GM12878 (cell line): ENCODE data around the gene PGGT1B. TPM values are rescaled to one million over a fixed set of nuclear protein-coding genes. Genes with fewer than 3 reads are reported as not detected.

Source experiments
- ATAC-seq: fragments of 200-7000 bp; cut with Tn5 transposase; 3 replicates; pipeline ENCODE4 v1.9.1; 2020; ENCODE audit warnings: mild to moderate bottlenecking, moderate library complexity
- BruUV-seq: library from RNA; stranded (reverse); fragments of 400-500 nt; replicated peaks from 2 replicates; lab custom pipeline; 2021; lab: Mats Ljungman, UMichigan
- CTCF ChIA-PET: fragments of 300-600 bp; sonication (Branson Sonifier 250); formaldehyde crosslinking; extraction: SDS; loops from one replicate; lab custom pipeline; 2021; ENCODE audit warnings: inconsistent platforms; lab: Yijun Ruan, JAX
- POLR2A ChIA-PET: fragments of 350-600 bp; formaldehyde crosslinking; extraction: SDS; loops from one replicate; lab custom pipeline; 2021; ENCODE audit warnings: inconsistent platforms; lab: Charles Lee
- RAD21 ChIA-PET: fragments of 300-600 bp; sonication (Branson Sonifier 250); formaldehyde crosslinking; loops from one replicate; lab custom pipeline; 2023; ENCODE audit warnings: antibody characterized with exemption; ENCODE audit not compliant: unreplicated experiment; lab: Charles Lee
- SMC1A ChIA-PET: fragments of 300-600 bp; sonication (Branson Sonifier 250); formaldehyde crosslinking; loops from one replicate; lab custom pipeline; 2023; ENCODE audit not compliant: unreplicated experiment, uncharacterized antibody; lab: Charles Lee
- DNase-seq: peaks from one replicate; pipeline ENCODE4 v3.0.0-alpha.2; 2011; ENCODE audit warnings: low read depth, low spot score
- FAIRE-seq: peaks from 3 replicates; lab custom pipeline; 2011; peaks lifted over from hg19 to GRCh38; lab: Jason Lieb, UNC
- H2AFZ ChIP-seq: 2 replicates; pipeline ENCODE4 v1.6.0; 2011; ENCODE audit warnings: low read depth, low read length, control low read depth; ENCODE audit not compliant: control insufficient read depth
- H3K27ac ChIP-seq: 2 replicates; pipeline ENCODE4 v1.5.1; 2011; ENCODE audit warnings: control low read depth; ENCODE audit not compliant: control insufficient read depth, insufficient read depth
- H3K27me3 ChIP-seq, 2 experiments: replicated peaks in 1 of 2; 2 replicates each; pipeline versions ENCODE4 v1.6.0 to v1.6.1; 2011; ENCODE audit warnings: low read length in 1 of 2; ENCODE audit not compliant: control insufficient read depth in 2 of 2, insufficient read depth in 2 of 2
- H3K36me3 ChIP-seq, 2 experiments: 2 replicates each; pipeline ENCODE4 v1.5.1; 2011; ENCODE audit warnings: low read length in 1 of 2; ENCODE audit not compliant: control insufficient read depth in 2 of 2, insufficient read depth in 2 of 2
- H3K4me1 ChIP-seq: 2 replicates; pipeline ENCODE4 v1.6.1; 2011; ENCODE audit warnings: mild to moderate bottlenecking, low read length, moderate library complexity, mixed read lengths; ENCODE audit not compliant: control insufficient read depth, insufficient read depth
- H3K4me2 ChIP-seq: 2 replicates; pipeline ENCODE4 v1.6.0; 2011; ENCODE audit warnings: control low read depth; ENCODE audit not compliant: control insufficient read depth, insufficient read depth
- H3K4me3 ChIP-seq: fragments of 200-600 bp; sonication (generic); 2 replicates; pipeline ENCODE4 v1.5.1; 2016
- H3K79me2 ChIP-seq: 2 replicates; pipeline ENCODE4 v1.6.0; 2011; ENCODE audit warnings: low read length; ENCODE audit not compliant: control insufficient read depth, insufficient read depth
- H3K9ac ChIP-seq: 2 replicates; pipeline ENCODE4 v1.8.0; 2011; ENCODE audit warnings: low read length, control low read depth, mixed read lengths; ENCODE audit not compliant: control insufficient read depth, insufficient read depth
- H3K9me3 ChIP-seq: replicated peaks from 3 replicates; pipeline ENCODE4 v1.5.1; 2011; ENCODE audit warnings: mild to moderate bottlenecking, low read length; ENCODE audit not compliant: control insufficient read depth, insufficient read depth
- H4K20me1 ChIP-seq: 2 replicates; pipeline ENCODE4 v1.6.0; 2011; ENCODE audit not compliant: control insufficient read depth, insufficient read depth
- ATF7 ChIP-seq: fragments of 450-650 bp; IDR thresholded peaks from 2 replicates; pipeline ENCODE4 v1.6.1; 2016; ENCODE audit warnings: low read depth, mild to moderate bottlenecking
- MTA3 ChIP-seq: IDR thresholded peaks from 2 replicates; pipeline ENCODE4 v1.6.1; 2012; ENCODE audit warnings: low read length, inconsistent platforms, borderline replicate concordance
- NBN ChIP-seq: fragments of 450-650 bp; IDR thresholded peaks from 2 replicates; pipeline ENCODE4 v1.6.1; 2016
- NRF1 ChIP-seq: conservative IDR thresholded peaks from 2 replicates; pipeline ENCODE4 v1.6.1; 2011; ENCODE audit warnings: mild to moderate bottlenecking, low read depth, low read length, improper control_type of control experiment
- SREBF1 ChIP-seq: IDR thresholded peaks from 2 replicates; pipeline ENCODE4 v1.6.1; 2012; ENCODE audit warnings: mild to moderate bottlenecking, low read length
- SRF ChIP-seq, 2 experiments: IDR thresholded peaks; 2 replicates each; pipeline ENCODE4 v1.6.1; 2011; ENCODE audit warnings: low read depth in 2 of 2, low read length in 2 of 2, mild to moderate bottlenecking in 1 of 2, moderate library complexity in 1 of 2
- STAT1 ChIP-seq: fragments of 450-650 bp; conservative IDR thresholded peaks from 2 replicates; pipeline ENCODE4 v1.6.1; 2014; ENCODE audit warnings: antibody characterized with exemption, mild to moderate bottlenecking
- SUZ12 ChIP-seq: fragments of 200-600 bp; sonication (generic); IDR thresholded peaks from one replicate; pipeline ENCODE4 v1.6.1; 2018; ENCODE audit warnings: antibody characterized with exemption, mild to moderate bottlenecking; ENCODE audit not compliant: unreplicated experiment
- WGBS: methylation state at CpG from one replicate; pipeline ENCODE4 v1.1.6; 2016; ENCODE audit warnings: low lambda C conversion rate; ENCODE audit not compliant: insufficient replicate concordance, insufficient coverage; ENCODE audit errors: missing lambda C conversion rate; 5-methylcytosine and 5-hydroxymethylcytosine counted together
- in situ Hi-C: fragments of 300-500 bp; cut with MboI; formaldehyde crosslinking; loops from 9 replicates; pipeline ENCODE4 v1.14.3; 2018; ENCODE audit warnings: mixed read lengths
- intact Hi-C: fragments of 100-400 bp; cut with micrococcal nuclease; formaldehyde crosslinking; loops from one replicate; pipeline ENCODE4 v1.14.2; 2022; ENCODE audit not compliant: unreplicated experiment
- polyA plus RNA-seq, 11 experiments: library from polyadenylated mRNA; depleted of rRNA in 4 of 11; unstranded in 6 of 11; stranded (reverse) in 5 of 11; fragments of >200 nt; fragmentation: Nextera tagmentation in 4 of 11; fragmentation: Illumina TruSeq in 1 of 11; extraction: Ambion mirVana in 4 of 11; extraction: Trizol in 1 of 11; gene quantifications; 1 replicate in 1 of 11; 2 replicates in 10 of 11; pipeline versions ENCODE4 v1.2.1 to v1.2.3, GENCODE V29; 2011 to 2016; ENCODE audit warnings: inconsistent platforms in 2 of 11, missing spikeins in 2 of 11, low read depth in 1 of 11
- total RNA-seq, 4 experiments: library from RNA; depleted of rRNA in 3 of 4; stranded (reverse); fragments of >200 nt in 3 of 4; fragmentation: Illumina TruSeq in 1 of 4; extraction: Trizol in 1 of 4; gene quantifications; 2 replicates each; pipeline versions ENCODE4 v1.2.1 to v1.2.3, GENCODE V29; 2013 to 2021
- TF ChIP-seq, protein P1 (sequence below): IDR thresholded peaks from 2 replicates; pipeline ENCODE4 v1.6.1; 2012; ENCODE audit warnings: low read depth, low read length, improper control_type of control experiment
- TF ChIP-seq, protein P2 (sequence below): fragments of 450-650 bp; IDR thresholded peaks from 2 replicates; pipeline ENCODE4 v1.6.1; 2017; ENCODE audit warnings: mild to moderate bottlenecking
- TF ChIP-seq, protein P3 (sequence below): fragments of 450-650 bp; IDR thresholded peaks from 2 replicates; pipeline ENCODE4 v1.6.1; 2018; ENCODE audit warnings: borderline replicate concordance, mild to moderate bottlenecking; ENCODE audit not compliant: partially characterized antibody

Gene PGGT1B
- total and polyA plus RNA-seq, 10 of the 15 experiments (the other 5 are each of a cell fraction or from before 2014, with no cell fraction given), result 5.0 to 38.4 (median 13.9) TPM

DNA sequence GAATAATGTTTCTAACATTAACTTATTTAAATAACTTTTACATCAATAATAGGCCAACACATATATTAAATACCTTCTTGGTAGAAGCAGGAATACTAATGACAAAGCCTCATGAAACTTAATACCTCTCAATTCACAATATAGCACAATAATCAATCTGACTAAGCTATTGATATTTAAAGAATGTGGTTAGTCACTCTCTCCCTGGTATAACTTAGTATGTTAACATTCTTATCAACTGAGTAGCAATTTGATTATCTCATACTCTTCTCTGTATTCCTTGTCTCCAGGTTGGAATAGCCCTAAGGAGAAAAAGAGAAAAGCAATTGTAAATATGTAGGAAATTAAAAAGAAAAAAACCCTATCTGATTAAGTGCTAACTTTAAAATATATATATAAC, 4.9 kb upstream of the PGGT1B start:
- no peak for FAIRE-seq
- no TSS peak for BruUV-seq
- no peak for DNase-seq
- H3K4me3 ChIP-seq, result no peak overlapping the region
- TF ChIP-seq MTA3 (no peak), SRF (IDR thresholded peaks at IDR 0.05; ENCODE audit: low read depth in 2 of 2, low read length in 2 of 2) (no peak), NBN (no peak)
- TF ChIP-seq, protein P1, sequence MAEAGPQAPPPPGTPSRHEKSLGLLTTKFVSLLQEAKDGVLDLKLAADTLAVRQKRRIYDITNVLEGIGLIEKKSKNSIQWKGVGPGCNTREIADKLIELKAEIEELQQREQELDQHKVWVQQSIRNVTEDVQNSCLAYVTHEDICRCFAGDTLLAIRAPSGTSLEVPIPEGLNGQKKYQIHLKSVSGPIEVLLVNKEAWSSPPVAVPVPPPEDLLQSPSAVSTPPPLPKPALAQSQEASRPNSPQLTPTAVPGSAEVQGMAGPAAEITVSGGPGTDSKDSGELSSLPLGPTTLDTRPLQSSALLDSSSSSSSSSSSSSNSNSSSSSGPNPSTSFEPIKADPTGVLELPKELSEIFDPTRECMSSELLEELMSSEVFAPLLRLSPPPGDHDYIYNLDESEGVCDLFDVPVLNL, result no peak
- POLR2A ChIA-PET, result no interaction called here
- H4K20me1 ChIP-seq, result no peaks in the 10 kb centered on the region
- H3K27ac ChIP-seq, result no peak overlapping the region
- no peaks in the 10 kb centered on the region for H3K36me3 ChIP-seq
- intact Hi-C loops, result no loop called here
- no peaks in the 10 kb centered on the region; the same call in 1 of the 2 replicates for H3K4me1 ChIP-seq
- H3K79me2 ChIP-seq, result peaks cover under 1% of the 10 kb centered on the region
- CTCF ChIA-PET, result no interaction called here
- H3K27me3 ChIP-seq, result no peaks in the 10 kb centered on the region
- RAD21 ChIA-PET, result no interaction called here
- H2AFZ ChIP-seq, result no peak overlapping the region
- no peak for ATAC-seq
- SMC1A ChIA-PET, result no interaction called here
- no peaks in the 10 kb centered on the region for H3K9me3 ChIP-seq
- no peak overlapping the region for H3K9ac ChIP-seq
- no peak overlapping the region for H3K4me2 ChIP-seq
- in situ Hi-C loops, result no loop called here

DNA sequence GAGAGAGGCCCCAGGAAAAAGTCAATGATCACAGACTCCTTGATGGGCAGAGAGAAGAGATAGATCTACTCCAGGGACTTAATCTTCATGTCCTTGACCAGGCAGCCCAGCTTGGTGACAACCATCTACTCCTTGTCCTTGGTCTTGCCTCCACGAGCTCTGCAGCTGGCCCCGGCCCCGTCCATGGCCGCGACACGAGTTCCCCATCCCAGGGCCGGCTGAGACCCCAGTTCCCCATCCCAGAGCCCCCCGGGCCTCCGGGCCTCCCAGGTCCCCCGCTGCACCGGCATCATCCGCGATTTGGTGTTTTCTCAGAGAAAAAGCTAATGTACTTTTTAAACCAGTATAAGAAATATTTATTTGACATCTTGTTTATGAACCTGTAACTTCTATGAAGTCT, 2.5 kb upstream of the PGGT1B start:
- no peak for ATAC-seq
- Histone ChIP-seq H3K4me1 (no peaks in the 10 kb centered on the region; the same call in 1 of the 2 replicates), H3K9ac (no peak overlapping the region), H3K36me3 (no peaks in the 10 kb centered on the region), H3K9me3 (no peaks in the 10 kb centered on the region), H3K27me3 (no peaks in the 10 kb centered on the region), H3K4me3 (no peak overlapping the region), H3K27ac (no peak overlapping the region), H4K20me1 (no peaks in the 10 kb centered on the region), H2AFZ (no peak overlapping the region), H3K79me2 (peaks cover 25% of the 10 kb centered on the region), H3K4me2 (no peak overlapping the region)
- intact Hi-C loops (no loop called here), in situ Hi-C loops (no loop called here)
- DNase-seq, result no peak
- TF ChIP-seq, protein P2, sequence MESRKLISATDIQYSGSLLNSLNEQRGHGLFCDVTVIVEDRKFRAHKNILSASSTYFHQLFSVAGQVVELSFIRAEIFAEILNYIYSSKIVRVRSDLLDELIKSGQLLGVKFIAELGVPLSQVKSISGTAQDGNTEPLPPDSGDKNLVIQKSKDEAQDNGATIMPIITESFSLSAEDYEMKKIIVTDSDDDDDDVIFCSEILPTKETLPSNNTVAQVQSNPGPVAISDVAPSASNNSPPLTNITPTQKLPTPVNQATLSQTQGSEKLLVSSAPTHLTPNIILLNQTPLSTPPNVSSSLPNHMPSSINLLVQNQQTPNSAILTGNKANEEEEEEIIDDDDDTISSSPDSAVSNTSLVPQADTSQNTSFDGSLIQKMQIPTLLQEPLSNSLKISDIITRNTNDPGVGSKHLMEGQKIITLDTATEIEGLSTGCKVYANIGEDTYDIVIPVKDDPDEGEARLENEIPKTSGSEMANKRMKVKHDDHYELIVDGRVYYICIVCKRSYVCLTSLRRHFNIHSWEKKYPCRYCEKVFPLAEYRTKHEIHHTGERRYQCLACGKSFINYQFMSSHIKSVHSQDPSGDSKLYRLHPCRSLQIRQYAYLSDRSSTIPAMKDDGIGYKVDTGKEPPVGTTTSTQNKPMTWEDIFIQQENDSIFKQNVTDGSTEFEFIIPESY, result no peak
- TF ChIP-seq STAT1 (no peak), SREBF1 (no peak), SUZ12 (no peak), ATF7 (no peak), NRF1 (no peak)
- TF ChIP-seq, protein P3, sequence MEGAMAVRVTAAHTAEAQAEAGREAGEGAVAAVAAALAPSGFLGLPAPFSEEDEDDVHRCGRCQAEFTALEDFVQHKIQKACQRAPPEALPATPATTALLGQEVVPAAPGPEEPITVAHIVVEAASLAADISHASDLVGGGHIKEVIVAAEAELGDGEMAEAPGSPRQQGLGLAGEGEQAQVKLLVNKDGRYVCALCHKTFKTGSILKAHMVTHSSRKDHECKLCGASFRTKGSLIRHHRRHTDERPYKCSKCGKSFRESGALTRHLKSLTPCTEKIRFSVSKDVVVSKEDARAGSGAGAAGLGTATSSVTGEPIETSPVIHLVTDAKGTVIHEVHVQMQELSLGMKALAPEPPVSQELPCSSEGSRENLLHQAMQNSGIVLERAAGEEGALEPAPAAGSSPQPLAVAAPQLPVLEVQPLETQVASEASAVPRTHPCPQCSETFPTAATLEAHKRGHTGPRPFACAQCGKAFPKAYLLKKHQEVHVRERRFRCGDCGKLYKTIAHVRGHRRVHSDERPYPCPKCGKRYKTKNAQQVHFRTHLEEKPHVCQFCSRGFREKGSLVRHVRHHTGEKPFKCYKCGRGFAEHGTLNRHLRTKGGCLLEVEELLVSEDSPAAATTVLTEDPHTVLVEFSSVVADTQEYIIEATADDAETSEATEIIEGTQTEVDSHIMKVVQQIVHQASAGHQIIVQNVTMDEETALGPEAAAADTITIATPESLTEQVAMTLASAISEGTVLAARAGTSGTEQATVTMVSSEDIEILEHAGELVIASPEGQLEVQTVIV, result no peak
- BruUV-seq, result no TSS peak
- POLR2A ChIA-PET, result interaction anchor here (1.1 kb wide), 1 partner anchor 11 kb away, joined by 3 read pairs; no protein-coding TSS in a partner anchor
- WGBS, result 86% methylated on average over 12 of the region's 13 CpGs
- CTCF ChIA-PET, result interaction anchor here (0.6 to 1.2 kb wide), 4 partner anchors 9 to 309 kb away, joined by 3 to 5 read pairs (median 4); no protein-coding TSS in a partner anchor
- RAD21 ChIA-PET, result no interaction called here
- SMC1A ChIA-PET, result interaction anchor here (1.2 kb wide), 1 partner anchor 22 kb away, joined by 3 read pairs; no protein-coding TSS in a partner anchor
- FAIRE-seq, result no peak
